PC-3 (cell line): Measurements from ENCODE around the gene SPRR2D. TPM values are rescaled to one million over a fixed set of nuclear protein-coding genes. Genes with fewer than 3 reads are reported as not detected.

Experiments used
- ATAC-seq: fragments of 200-7000 bp; cut with Tn5 transposase; 2 replicates; pipeline ENCODE4 v1.9.1; 2020; ENCODE audit warnings: mild to moderate bottlenecking, moderate library complexity
- BruUV-seq: library from RNA; stranded (reverse); fragments of 400-500 nt; replicated peaks from 2 replicates; lab custom pipeline; 2021; lab: Mats Ljungman, UMichigan
- CTCF ChIA-PET: fragments of 300-600 bp; sonication (Branson Sonifier 250); formaldehyde crosslinking; loops from one replicate; lab custom pipeline; 2022; ENCODE audit warnings: antibody characterized with exemption; lab: Charles Lee
- POLR2A ChIA-PET: fragments of 300-600 bp; sonication (Branson Sonifier 250); formaldehyde crosslinking; loops from one replicate; lab custom pipeline; 2022; ENCODE audit warnings: antibody characterized with exemption; ENCODE audit not compliant: unreplicated experiment; lab: Charles Lee
- DNase-seq: peaks from one replicate; pipeline ENCODE4 v3.0.0-alpha.2; 2015
- H2AFZ ChIP-seq: fragments of 300-600 bp; sonication (generic); 2 replicates; pipeline ENCODE4 v1.6.0; 2016; ENCODE audit warnings: antibody characterized with exemption, low read length
- H3F3A ChIP-seq: fragments of 300-600 bp; sonication (generic); one replicate; pipeline ENCODE4 v1.6.0; 2017; ENCODE audit warnings: antibody characterized with exemption, low read length, control low read depth, mild to moderate bottlenecking; ENCODE audit not compliant: unreplicated experiment
- H3K27ac ChIP-seq: fragments of 300-600 bp; sonication (generic); 2 replicates; pipeline ENCODE4 v1.5.1; 2016; ENCODE audit warnings: mild to moderate bottlenecking, low read length
- H3K27me3 ChIP-seq: fragments of 300-600 bp; sonication (generic); 2 replicates; pipeline ENCODE4 v1.6.1; 2016; ENCODE audit warnings: low read length, mixed read lengths
- H3K36me3 ChIP-seq: fragments of 300-600 bp; sonication (generic); 2 replicates; pipeline ENCODE4 v1.6.1; 2016; ENCODE audit warnings: low read depth, mixed run types, low read length, mixed read lengths
- H3K4me1 ChIP-seq: fragments of 300-600 bp; sonication (generic); 2 replicates; pipeline ENCODE4 v1.5.1; 2016; ENCODE audit warnings: low read length; ENCODE audit not compliant: insufficient read depth
- H3K4me2 ChIP-seq: fragments of 300-600 bp; sonication (generic); 2 replicates; pipeline ENCODE4 v1.6.0; 2016; ENCODE audit warnings: low read length
- H3K4me3 ChIP-seq: fragments of 300-600 bp; sonication (generic); 2 replicates; pipeline ENCODE4 v1.5.1; 2016; ENCODE audit warnings: mild to moderate bottlenecking, low read length, mixed read lengths
- H3K79me2 ChIP-seq: fragments of 300-600 bp; sonication (generic); 2 replicates; pipeline ENCODE4 v1.6.1; 2017; ENCODE audit warnings: low read length, mixed read lengths
- H3K9ac ChIP-seq: fragments of 300-600 bp; sonication (generic); 2 replicates; pipeline ENCODE4 v1.6.0; 2016; ENCODE audit warnings: mild to moderate bottlenecking, low read length
- H3K9me2 ChIP-seq: fragments of 300-600 bp; sonication (generic); replicated peaks from 2 replicates; pipeline ENCODE4 v1.6.1; 2016; ENCODE audit warnings: mixed run types, low read length, mixed read lengths
- H3K9me3 ChIP-seq: fragments of 300-600 bp; sonication (generic); 2 replicates; pipeline ENCODE4 v1.6.1; 2016; ENCODE audit warnings: low read length, mixed read lengths
- H4K20me1 ChIP-seq: fragments of 300-600 bp; sonication (generic); 2 replicates; pipeline ENCODE4 v1.6.1; 2016; ENCODE audit warnings: low read length, mixed read lengths
- EZH2 ChIP-seq: fragments of 300-600 bp; sonication (generic); IDR thresholded peaks from one replicate; pipeline ENCODE4 v1.6.1; 2017; ENCODE audit warnings: antibody characterized with exemption, mild to moderate bottlenecking, low read length; ENCODE audit not compliant: unreplicated experiment
- EZH2phosphoT487 ChIP-seq: fragments of 300-600 bp; sonication (generic); IDR thresholded peaks from 2 replicates; pipeline ENCODE4 v1.6.1; 2018; ENCODE audit warnings: mild to moderate bottlenecking, antibody characterized with exemption, low read length, borderline replicate concordance
- intact Hi-C: fragments of 100-400 bp; cut with micrococcal nuclease; formaldehyde crosslinking; loops from 2 replicates; pipeline ENCODE4 v1.9.0; 2023
- total RNA-seq: library from RNA; depleted of rRNA; stranded (reverse); fragments of >200 nt; gene quantifications from 2 replicates; pipeline ENCODE4 v1.2.3, GENCODE V29; 2014
- TF ChIP-seq, protein P1 (sequence below): fragments of 300-600 bp; sonication (generic); conservative IDR thresholded peaks from 2 replicates; pipeline ENCODE4 v1.5.1; 2017; ENCODE audit warnings: antibody characterized with exemption, low read depth, mild to moderate bottlenecking, low read length

The SPRR2D gene
- total RNA-seq, 1 experiment from 2014 or later, result not detected

DNA sequence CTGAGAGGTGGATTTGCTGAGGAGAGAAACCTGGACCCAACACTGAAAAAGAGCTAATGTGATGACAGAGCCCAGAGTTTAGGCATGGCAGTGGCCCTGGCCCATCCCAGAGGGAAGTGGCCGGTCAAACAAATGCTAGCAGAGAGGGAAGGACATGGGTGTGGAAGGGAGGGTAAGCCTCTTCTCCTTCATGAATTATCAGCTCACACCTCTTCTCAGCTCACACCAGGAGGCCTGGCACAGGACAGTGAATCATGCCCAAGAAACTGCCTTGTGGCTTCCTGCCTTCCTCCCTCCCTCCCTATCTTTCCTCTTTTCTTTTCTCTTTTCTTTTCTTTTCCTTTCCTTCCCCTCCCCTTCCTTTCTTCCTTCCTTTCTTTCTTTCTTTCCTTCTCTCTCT, 40.6 kb downstream of the SPRR2D start:
- TF ChIP-seq, protein P1, sequence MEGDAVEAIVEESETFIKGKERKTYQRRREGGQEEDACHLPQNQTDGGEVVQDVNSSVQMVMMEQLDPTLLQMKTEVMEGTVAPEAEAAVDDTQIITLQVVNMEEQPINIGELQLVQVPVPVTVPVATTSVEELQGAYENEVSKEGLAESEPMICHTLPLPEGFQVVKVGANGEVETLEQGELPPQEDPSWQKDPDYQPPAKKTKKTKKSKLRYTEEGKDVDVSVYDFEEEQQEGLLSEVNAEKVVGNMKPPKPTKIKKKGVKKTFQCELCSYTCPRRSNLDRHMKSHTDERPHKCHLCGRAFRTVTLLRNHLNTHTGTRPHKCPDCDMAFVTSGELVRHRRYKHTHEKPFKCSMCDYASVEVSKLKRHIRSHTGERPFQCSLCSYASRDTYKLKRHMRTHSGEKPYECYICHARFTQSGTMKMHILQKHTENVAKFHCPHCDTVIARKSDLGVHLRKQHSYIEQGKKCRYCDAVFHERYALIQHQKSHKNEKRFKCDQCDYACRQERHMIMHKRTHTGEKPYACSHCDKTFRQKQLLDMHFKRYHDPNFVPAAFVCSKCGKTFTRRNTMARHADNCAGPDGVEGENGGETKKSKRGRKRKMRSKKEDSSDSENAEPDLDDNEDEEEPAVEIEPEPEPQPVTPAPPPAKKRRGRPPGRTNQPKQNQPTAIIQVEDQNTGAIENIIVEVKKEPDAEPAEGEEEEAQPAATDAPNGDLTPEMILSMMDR, result no peak
- TF ChIP-seq EZH2phosphoT487 (no peak), EZH2 (no peak)
- BruUV-seq, result no TSS peak
- H3K4me2 ChIP-seq, result no peak overlapping the region
- no peaks in the 10 kb centered on the region for H3K4me1 ChIP-seq
- H3K9me2 ChIP-seq, result no peaks in the 10 kb centered on the region
- ATAC-seq (no peak), DNase-seq (no peak)
- peaks cover 30% of the 10 kb centered on the region for H3K27me3 ChIP-seq
- H3F3A ChIP-seq, result no peaks in the 10 kb centered on the region
- no peak overlapping the region for H3K27ac ChIP-seq
- no peak overlapping the region for H3K9ac ChIP-seq
- no peak overlapping the region for H2AFZ ChIP-seq
- H3K4me3 ChIP-seq, result no peak overlapping the region
- intact Hi-C loops, result no loop called here
- H3K9me3 ChIP-seq, result no peaks in the 10 kb centered on the region
- ChIA-PET CTCF (interaction anchor here (0.6 kb wide), 1 partner anchor 471 kb away, joined by 6 read pairs; no protein-coding TSS in a partner anchor), POLR2A (no interaction called here)
- no peaks in the 10 kb centered on the region for H3K36me3 ChIP-seq
- H3K79me2 ChIP-seq, result no peaks in the 10 kb centered on the region
- no peaks in the 10 kb centered on the region for H4K20me1 ChIP-seq

DNA sequence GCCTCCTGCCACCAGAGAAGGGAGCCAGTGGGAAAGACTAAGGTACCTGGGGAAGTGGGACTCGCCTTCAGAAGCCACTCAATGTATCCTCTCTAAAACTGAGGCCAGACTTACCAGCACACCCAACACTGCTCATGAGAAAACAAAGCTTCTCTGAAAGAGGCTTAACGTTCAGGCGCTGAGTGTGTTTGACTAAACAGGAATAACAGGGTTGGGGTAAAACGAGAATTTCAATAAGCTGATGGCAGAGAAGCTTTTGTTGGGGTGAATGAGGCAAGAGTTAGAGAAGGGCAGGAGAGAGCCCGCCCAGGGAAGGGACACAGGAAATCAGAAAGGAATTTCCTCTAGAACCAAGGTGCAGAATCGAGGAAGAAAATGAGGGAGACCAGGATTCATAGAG, 41.1 kb downstream of the SPRR2D start:
- Histone ChIP-seq H3K36me3 (no peaks in the 10 kb centered on the region), H3K4me3 (no peak overlapping the region), H3K9me3 (no peaks in the 10 kb centered on the region), H3K4me2 (no peak overlapping the region), H3K27me3 (peaks cover 30% of the 10 kb centered on the region), H3K9me2 (no peaks in the 10 kb centered on the region), H3K79me2 (no peaks in the 10 kb centered on the region), H2AFZ (no peak overlapping the region), H4K20me1 (no peaks in the 10 kb centered on the region), H3F3A (no peaks in the 10 kb centered on the region), H3K27ac (no peak overlapping the region), H3K9ac (no peak overlapping the region), H3K4me1 (no peaks in the 10 kb centered on the region)
- intact Hi-C loops, result no loop called here
- ATAC-seq (no peak), DNase-seq (no peak)
- CTCF ChIA-PET, result no interaction called here
- BruUV-seq, result no TSS peak
- POLR2A ChIA-PET, result no interaction called here
- TF ChIP-seq EZH2phosphoT487 (no peak), EZH2 (no peak)
- TF ChIP-seq, protein P1, result no peak

DNA sequence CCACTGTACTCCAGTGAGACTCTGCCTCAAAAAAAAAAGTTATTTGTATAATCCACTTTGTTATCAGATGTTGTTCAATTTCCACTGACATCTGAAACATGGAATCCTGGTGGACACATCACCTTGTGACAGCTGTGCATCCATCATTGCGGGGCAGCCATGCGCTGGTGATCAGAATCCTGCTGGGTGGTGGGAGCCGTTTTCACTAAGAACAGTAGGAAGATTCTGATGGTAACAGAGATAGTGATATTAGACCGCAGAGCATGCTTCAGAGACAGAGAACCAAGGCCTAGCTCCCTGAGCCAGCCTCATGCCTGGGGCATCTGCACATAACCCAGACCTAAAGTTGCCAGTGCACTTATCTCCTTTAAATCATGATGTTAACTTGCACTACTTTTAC, 42.4 kb downstream of the SPRR2D start:
- Histone ChIP-seq H3K9ac (no peak overlapping the region), H3K27ac (no peak overlapping the region), H3K27me3 (peaks cover 36% of the 10 kb centered on the region), H3K4me2 (no peak overlapping the region), H3F3A (no peaks in the 10 kb centered on the region), H4K20me1 (no peaks in the 10 kb centered on the region), H3K4me3 (no peak overlapping the region), H3K9me3 (no peaks in the 10 kb centered on the region), H2AFZ (no peak overlapping the region), H3K4me1 (no peaks in the 10 kb centered on the region), H3K79me2 (no peaks in the 10 kb centered on the region), H3K36me3 (no peaks in the 10 kb centered on the region), H3K9me2 (no peaks in the 10 kb centered on the region)
- TF ChIP-seq, protein P1, result no peak
- TF ChIP-seq EZH2phosphoT487, result no peak
- no TSS peak for BruUV-seq
- POLR2A ChIA-PET, result no interaction called here
- ATAC-seq (no peak), DNase-seq (no peak)
- CTCF ChIA-PET, result no interaction called here
- intact Hi-C loops, result no loop called here
